Measurements from ENCODE around the gene IGFBP5.

IGFBP5 gene

DNA sequence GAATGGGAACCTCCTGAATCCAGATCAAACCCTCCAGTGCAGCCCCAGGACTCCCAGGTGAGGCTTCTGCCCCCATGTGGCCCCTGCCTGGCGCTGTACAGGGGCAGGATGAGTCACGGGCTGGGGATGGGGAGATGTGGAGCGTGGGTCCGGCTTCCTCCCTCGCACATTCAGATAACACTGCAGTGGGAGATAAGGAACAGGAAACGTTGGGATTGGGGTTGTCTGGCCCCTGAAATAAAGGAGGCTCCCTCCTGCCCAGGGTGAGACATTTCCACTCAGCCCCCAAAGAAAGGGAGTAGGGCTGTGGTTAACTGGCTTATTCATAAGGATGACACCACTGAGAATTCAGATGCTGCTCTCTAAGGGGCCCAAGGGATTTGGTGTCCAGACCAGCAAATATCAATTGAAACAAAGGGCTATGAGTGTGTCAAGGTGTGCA lies 30.7 kb downstream of the IGFBP5 start:
- no peak for DNase-seq (ENCODE audit: low spot score)

DNA sequence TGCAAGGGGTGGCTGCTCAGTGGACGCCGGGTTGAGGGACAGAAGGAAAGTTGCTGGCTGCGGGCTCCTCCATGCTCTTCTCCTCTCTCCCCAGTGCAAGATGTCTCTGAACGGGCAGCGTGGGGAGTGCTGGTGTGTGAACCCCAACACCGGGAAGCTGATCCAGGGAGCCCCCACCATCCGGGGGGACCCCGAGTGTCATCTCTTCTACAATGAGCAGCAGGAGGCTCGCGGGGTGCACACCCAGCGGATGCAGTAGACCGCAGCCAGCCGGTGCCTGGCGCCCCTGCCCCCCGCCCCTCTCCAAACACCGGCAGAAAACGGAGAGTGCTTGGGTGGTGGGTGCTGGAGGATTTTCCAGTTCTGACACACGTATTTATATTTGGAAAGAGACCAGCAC lies 31.5 kb downstream of the IGFBP5 start:
- no peak for DNase-seq (ENCODE audit: low spot score)

GRCh38 chr2:216663106-216663505 lies 32.2 kb downstream of the IGFBP5 start:
- no peak for DNase-seq (ENCODE audit: low spot score)

- no peak for DNase-seq (ENCODE audit: low spot score)
These were observed 33.5 kb downstream of the IGFBP5 start for GRCh38 chr2:216661639-216662375.

DNA sequence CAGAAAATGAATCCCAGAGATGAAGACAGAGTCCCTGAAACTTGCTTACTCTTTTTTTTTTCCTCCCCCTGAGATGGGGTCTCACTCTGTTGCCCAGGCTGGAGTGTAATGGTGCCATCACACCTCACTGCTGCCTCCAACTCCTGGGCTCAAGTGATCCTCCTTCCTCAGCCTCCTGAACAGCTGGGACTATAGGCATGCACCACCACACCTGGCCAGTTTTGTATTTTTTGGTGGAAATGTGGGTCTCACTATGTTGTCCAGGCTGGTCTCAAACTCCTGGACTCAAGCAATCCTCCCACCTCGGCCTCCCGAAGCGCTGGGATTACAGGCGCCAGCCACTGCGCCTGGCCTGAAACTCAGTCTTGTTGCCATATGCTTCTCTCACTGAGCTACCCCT lies 34.3 kb downstream of the IGFBP5 start:
- no peak for DNase-seq (ENCODE audit: low spot score)

- DNase-seq (ENCODE audit: low spot score) = no peak
These were observed 34.9 kb downstream of the IGFBP5 start for GRCh38 chr2:216660496-216660895.

GRCh38 chr2:216659276-216659675 lies 36.1 kb downstream of the IGFBP5 start:
- DNase-seq (ENCODE audit: low spot score) = no peak

- DNase-seq (ENCODE audit: low spot score) = no peak
These were observed 36.6 kb downstream of the IGFBP5 start for GRCh38 chr2:216658757-216659156.

- no peak for DNase-seq (ENCODE audit: low spot score)
These were observed 37.4 kb downstream of the IGFBP5 start for GRCh38 chr2:216657980-216658379.

- DNase-seq (ENCODE audit: low spot score) = no peak
These were observed 38.1 kb downstream of the IGFBP5 start for GRCh38 chr2:216657086-216657855.

GRCh38 chr2:216654528-216655052 lies 40.8 kb downstream of the IGFBP5 start:
- DNase-seq (ENCODE audit: low spot score) = no peak

DNA sequence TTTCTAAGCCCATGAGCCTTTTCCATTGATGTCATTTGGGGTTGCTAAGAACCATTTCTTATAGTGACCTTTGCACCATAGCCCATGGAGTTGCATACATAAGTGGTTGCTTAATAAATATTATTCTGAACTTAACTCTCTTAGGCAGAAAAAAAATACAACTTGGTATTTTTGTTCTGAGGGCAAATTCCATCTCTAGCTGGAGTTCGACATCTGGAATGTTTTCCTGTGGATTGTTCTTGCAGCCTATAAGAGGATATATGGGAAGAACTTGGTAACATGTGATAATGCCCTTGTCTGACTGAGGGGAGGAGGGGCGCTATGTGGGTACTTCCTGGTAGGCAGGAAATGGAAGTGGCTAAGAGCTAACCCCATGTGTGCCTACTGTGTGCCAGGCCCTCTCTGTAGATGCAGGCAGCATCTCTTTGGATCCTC lies 41.4 kb downstream of the IGFBP5 start:
- DNase-seq (ENCODE audit: low spot score) = no peak

GRCh38 chr2:216653093-216653799 lies 42.1 kb downstream of the IGFBP5 start:
- DNase-seq (ENCODE audit: low spot score) = no peak

DNA sequence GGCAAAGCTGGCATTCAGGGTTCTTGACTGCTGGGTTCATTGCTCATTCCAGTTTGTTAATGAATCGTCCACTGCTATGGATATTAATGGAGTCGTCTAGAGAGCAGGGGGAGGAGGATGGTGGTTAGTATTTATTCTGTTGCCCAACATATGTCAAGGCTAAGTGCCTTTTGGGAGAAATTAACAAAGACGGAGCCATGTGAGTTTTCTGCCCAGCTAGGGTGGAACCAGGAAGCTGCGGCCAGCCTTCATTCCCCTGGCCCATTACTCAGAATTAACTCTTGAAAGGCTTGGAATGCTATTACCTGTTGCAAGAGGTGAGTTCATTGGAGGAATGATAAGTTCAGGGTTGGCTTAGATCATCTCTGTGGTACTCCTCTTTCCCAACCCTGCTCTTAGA lies 42.8 kb downstream of the IGFBP5 start:
- no peak for DNase-seq (ENCODE audit: low spot score)

GRCh38 chr2:216651351-216651881 lies 43.9 kb downstream of the IGFBP5 start:
- peak; percentile 12 for DNase-seq (ENCODE audit: low spot score)

GRCh38 chr2:216650626-216651257 lies 44.6 kb downstream of the IGFBP5 start:
- no peak for DNase-seq (ENCODE audit: low spot score)

DNA sequence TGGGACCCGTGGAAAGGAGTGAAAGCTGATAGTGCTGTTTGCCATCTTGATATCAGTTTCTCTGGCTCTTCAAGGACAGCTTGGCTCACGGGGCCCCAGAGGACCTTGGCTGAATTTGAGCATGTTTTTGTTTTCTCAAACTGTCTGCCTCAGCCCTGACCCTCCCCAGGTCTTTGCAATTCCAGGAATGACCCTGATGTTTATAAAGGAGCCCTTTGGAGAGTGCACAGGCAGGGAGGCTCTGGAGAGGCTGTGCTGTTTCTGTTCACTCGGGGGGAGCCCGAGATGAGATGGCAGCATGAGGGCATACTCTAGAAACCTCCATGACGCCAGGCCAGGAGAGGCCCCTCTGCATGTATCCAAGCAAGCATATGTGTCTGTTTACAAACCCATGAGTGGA lies 45.8 kb downstream of the IGFBP5 start:
- no peak for DNase-seq (ENCODE audit: low spot score)

DNA sequence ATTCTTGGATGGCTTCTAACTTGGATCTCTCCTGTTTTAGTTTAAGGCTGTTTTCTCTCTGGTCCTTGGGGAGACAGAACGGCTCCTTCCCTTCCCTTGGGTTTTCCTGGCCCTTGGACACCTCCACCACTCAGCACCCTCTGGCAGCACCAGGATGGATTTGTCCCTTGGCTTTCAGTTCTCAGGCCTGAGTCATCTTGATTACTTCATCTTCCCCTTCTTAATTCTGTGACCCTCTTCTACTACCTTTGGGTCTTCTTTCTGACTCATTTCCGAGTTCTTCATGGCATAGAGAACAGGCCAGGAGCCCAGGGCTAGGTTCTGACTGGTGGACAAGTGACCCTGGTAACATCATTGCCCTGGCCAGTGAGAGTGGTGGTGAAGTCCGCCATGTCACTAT lies 47.2 kb downstream of the IGFBP5 start:
- peak; percentile 15 for DNase-seq (ENCODE audit: low spot score)

GRCh38 chr2:216646116-216646515 lies 49.2 kb downstream of the IGFBP5 start:
- no peak for DNase-seq (ENCODE audit: low spot score)

DNA sequence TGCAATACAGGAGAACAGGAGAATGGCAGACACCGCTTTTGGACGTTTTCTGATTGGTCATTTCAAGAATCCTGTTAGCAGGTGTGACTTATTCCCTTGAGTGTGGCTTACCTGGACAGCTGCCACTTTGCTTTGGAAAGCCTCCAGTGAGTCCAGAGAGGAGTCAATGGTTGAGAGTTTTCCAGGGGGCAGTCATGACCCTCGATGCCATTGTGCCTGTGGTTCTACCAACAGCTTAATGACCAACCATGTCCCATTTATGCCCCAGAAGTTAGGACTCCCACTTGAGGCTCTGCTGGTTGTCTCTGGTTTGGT lies 49.8 kb downstream of the IGFBP5 start:
- DNase-seq (ENCODE audit: low spot score) = no peak

- DNase-seq (ENCODE audit: low spot score) = no peak
These were observed 50.3 kb downstream of the IGFBP5 start for GRCh38 chr2:216644842-216645635.
